NB4 (cell line): ENCODE data around the gene EIF4E3.

Experiments
- CTCF ChIP-seq: IDR thresholded peaks from one replicate; pipeline ENCODE4 v1.5.1; 2012; ENCODE audit warnings: low read depth, low read length
- MAX ChIP-seq: IDR thresholded peaks from 2 replicates; pipeline ENCODE4 v1.6.1; 2011; ENCODE audit warnings: low read depth, low read length
- MYC ChIP-seq: IDR thresholded peaks from 2 replicates; pipeline ENCODE4 v1.6.1; 2011; ENCODE audit warnings: low read depth, low read length
- POLR2A ChIP-seq: IDR thresholded peaks from 2 replicates; pipeline ENCODE4 v1.6.1; 2011; ENCODE audit warnings: mild to moderate bottlenecking; ENCODE audit not compliant: insufficient read length; ENCODE audit errors: extremely low read depth

GRCh38 chr3:71771126-71771525, 45.9 kb upstream of the EIF4E3 start:
- TF ChIP-seq POLR2A (no peak), CTCF (no peak), MYC (no peak), MAX (no peak)
